ENCODE data around the gene PTPRN2. TPM values are rescaled to one million over a fixed set of nuclear protein-coding genes. Genes with fewer than 3 reads are reported as not detected.
A peak's percentile ranks its signal among the peaks of the same experiment; 100 is the strongest.

The PTPRN2 gene
- total and polyA plus RNA-seq, 2 donors from 2014 or later = 4.8 to 6.2 TPM

- no peaks in the 10 kb centered on the region for H3K27me3 ChIP-seq (ENCODE audit: control insufficient read depth, insufficient read depth, low read length)
- intact Hi-C loops (cut with DNase I) = no loop called here
- no peak for FAIRE-seq
- no peak overlapping the region for H3K27ac ChIP-seq (ENCODE audit: low read depth in 2 of 2, low read length in 2 of 2)
- H3K36me3 ChIP-seq (ENCODE audit: control insufficient read depth in 2 of 3, insufficient read depth in 3 of 3, low read length in 3 of 3) = no peaks in the 10 kb centered on the region
- H3K9ac ChIP-seq (ENCODE audit: low read length in 3 of 3) = no peak overlapping the region
- H3K9me3 ChIP-seq (ENCODE audit: control insufficient read depth in 2 of 3, insufficient read depth in 1 of 3, low read length in 3 of 3) = no peaks in the 10 kb centered on the region
- H3K4me3 ChIP-seq (ENCODE audit: low read length in 3 of 3) = no peak overlapping the region
- no peak for TF ChIP-seq CTCF (IDR thresholded peaks at IDR 0.05; ENCODE audit: borderline replicate concordance, extremely low read depth, insufficient read depth)
- no peaks in the 10 kb centered on the region for H3K4me1 ChIP-seq (ENCODE audit: control insufficient read depth in 2 of 3, insufficient read depth in 2 of 3, low read depth in 1 of 3, low read length in 3 of 3)
- DNase-seq = peak in 1 of 5 donors; percentile 65
Observed at GRCh38 chr7:158023681-158024350, 563.8 kb downstream of the PTPRN2 start.

- TF ChIP-seq CTCF (IDR thresholded peaks at IDR 0.05; ENCODE audit: borderline replicate concordance, extremely low read depth, insufficient read depth) = no peak
- Histone ChIP-seq H3K9me3 (ENCODE audit: control insufficient read depth in 2 of 3, insufficient read depth in 1 of 3, low read length in 3 of 3) (no peaks in the 10 kb centered on the region), H3K27ac (ENCODE audit: low read depth in 2 of 2, low read length in 2 of 2) (no peak overlapping the region), H3K36me3 (ENCODE audit: control insufficient read depth in 2 of 3, insufficient read depth in 3 of 3, low read length in 3 of 3) (no peaks in the 10 kb centered on the region), H3K4me1 (ENCODE audit: control insufficient read depth in 2 of 3, insufficient read depth in 2 of 3, low read depth in 1 of 3, low read length in 3 of 3) (no peaks in the 10 kb centered on the region), H3K27me3 (ENCODE audit: control insufficient read depth, insufficient read depth, low read length) (no peaks in the 10 kb centered on the region), H3K4me3 (ENCODE audit: low read length in 3 of 3) (no peak overlapping the region), H3K9ac (ENCODE audit: low read length in 3 of 3) (no peak overlapping the region)
- FAIRE-seq = no peak
- intact Hi-C loops (cut with DNase I) = no loop called here
- DNase-seq = peak in 1 of 5 donors; percentile 29
Observed at GRCh38 chr7:158023157-158023556, 564.5 kb downstream of the PTPRN2 start.

DNA sequence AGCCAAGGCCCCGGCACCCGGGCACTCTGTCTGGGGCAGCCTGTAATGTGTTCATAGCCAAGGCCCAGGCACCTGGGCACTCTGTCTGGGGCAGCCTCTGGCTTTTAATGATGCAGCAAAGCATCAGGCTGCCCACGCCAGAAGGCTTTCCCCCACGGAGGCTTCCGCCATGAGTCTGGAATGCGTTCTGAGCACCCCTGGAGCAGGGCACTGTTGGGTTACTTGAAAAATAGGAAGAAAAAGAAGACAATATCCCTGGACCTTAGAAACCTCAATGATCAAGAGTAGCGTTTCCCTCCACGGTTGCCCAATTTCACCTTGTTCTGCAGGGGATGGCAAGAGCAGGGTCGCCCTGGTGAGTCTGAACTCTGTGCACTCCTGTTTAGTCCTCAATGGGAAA lies 565.0 kb downstream of the PTPRN2 start:
- Histone ChIP-seq H3K9ac (ENCODE audit: low read length in 3 of 3) (no peak overlapping the region), H3K9me3 (ENCODE audit: control insufficient read depth in 2 of 3, insufficient read depth in 1 of 3, low read length in 3 of 3) (no peaks in the 10 kb centered on the region), H3K27ac (ENCODE audit: low read depth in 2 of 2, low read length in 2 of 2) (no peak overlapping the region), H3K4me3 (ENCODE audit: low read length in 3 of 3) (no peak overlapping the region), H3K27me3 (ENCODE audit: control insufficient read depth, insufficient read depth, low read length) (no peaks in the 10 kb centered on the region), H3K4me1 (ENCODE audit: control insufficient read depth in 2 of 3, insufficient read depth in 2 of 3, low read depth in 1 of 3, low read length in 3 of 3) (no peaks in the 10 kb centered on the region), H3K36me3 (ENCODE audit: control insufficient read depth in 2 of 3, insufficient read depth in 3 of 3, low read length in 3 of 3) (no peaks in the 10 kb centered on the region)
- FAIRE-seq (no peak), DNase-seq (peak in 1 of 5 donors; percentile 15)
- no peak for TF ChIP-seq CTCF (IDR thresholded peaks at IDR 0.05; ENCODE audit: borderline replicate concordance, extremely low read depth, insufficient read depth)
- intact Hi-C loops (cut with DNase I) = no loop called here

GRCh38 chr7:158021836-158022235 lies 565.8 kb downstream of the PTPRN2 start:
- Histone ChIP-seq H3K9ac (ENCODE audit: low read length in 3 of 3) (no peak overlapping the region), H3K9me3 (ENCODE audit: control insufficient read depth in 2 of 3, insufficient read depth in 1 of 3, low read length in 3 of 3) (no peaks in the 10 kb centered on the region), H3K27ac (ENCODE audit: low read depth in 2 of 2, low read length in 2 of 2) (no peak overlapping the region), H3K36me3 (ENCODE audit: control insufficient read depth in 2 of 3, insufficient read depth in 3 of 3, low read length in 3 of 3) (no peaks in the 10 kb centered on the region), H3K27me3 (ENCODE audit: control insufficient read depth, insufficient read depth, low read length) (no peaks in the 10 kb centered on the region), H3K4me3 (ENCODE audit: low read length in 3 of 3) (no peak overlapping the region), H3K4me1 (ENCODE audit: control insufficient read depth in 2 of 3, insufficient read depth in 2 of 3, low read depth in 1 of 3, low read length in 3 of 3) (no peaks in the 10 kb centered on the region)
- intact Hi-C loops (cut with DNase I) = no loop called here
- TF ChIP-seq CTCF (IDR thresholded peaks at IDR 0.05; ENCODE audit: borderline replicate concordance, extremely low read depth, insufficient read depth) = no peak
- FAIRE-seq (no peak), DNase-seq (peak in 1 of 5 donors; percentile 36)

Data from kidney (tissue), 14 donors.